Astrocyte (in vitro differentiated cells and primary cell): ENCODE measurements around the gene EEF2KMT. TPM values are rescaled to one million over a fixed set of nuclear protein-coding genes. Genes with fewer than 3 reads are reported as not detected.

Experiments
- DNase-seq: peaks from one replicate; pipeline ENCODE4 v3.0.0-alpha.2; 2010; ENCODE audit warnings: low read depth
- FAIRE-seq: peaks from 2 replicates; lab custom pipeline; 2011; peaks lifted over from hg19 to GRCh38; lab: Jason Lieb, UNC
- H2AFZ ChIP-seq: 2 replicates; pipeline ENCODE4 v1.6.0; 2012; ENCODE audit warnings: low read depth, low read length, inconsistent platforms
- H3K27ac ChIP-seq: 2 replicates; pipeline ENCODE4 v1.5.1; 2011; ENCODE audit warnings: low read depth, low read length, inconsistent platforms
- H3K27me3 ChIP-seq: 2 replicates; pipeline ENCODE4 v1.6.0; 2011; ENCODE audit warnings: low read length, inconsistent platforms; ENCODE audit not compliant: insufficient read depth
- H3K36me3 ChIP-seq: 2 replicates; pipeline ENCODE4 v1.5.1; 2011; ENCODE audit warnings: low read length, inconsistent platforms; ENCODE audit not compliant: insufficient read depth
- H3K4me1 ChIP-seq: 2 replicates; pipeline ENCODE4 v1.5.1; 2011; ENCODE audit warnings: low read length, inconsistent platforms; ENCODE audit not compliant: insufficient read depth
- H3K4me2 ChIP-seq: 2 replicates; pipeline ENCODE4 v1.6.0; 2012; ENCODE audit warnings: low read length, inconsistent platforms
- H3K4me3 ChIP-seq: 2 replicates; pipeline ENCODE4 v1.5.1; 2011; ENCODE audit warnings: low read depth, mild to moderate bottlenecking, low read length, inconsistent platforms; ENCODE audit not compliant: insufficient read depth
- H3K79me2 ChIP-seq: 2 replicates; pipeline ENCODE4 v1.6.0; 2012; ENCODE audit warnings: mild to moderate bottlenecking, low read length, inconsistent platforms; ENCODE audit not compliant: insufficient read depth
- H3K9ac ChIP-seq: 2 replicates; pipeline ENCODE4 v1.6.0; 2012; ENCODE audit warnings: mild to moderate bottlenecking, low read length, inconsistent platforms
- H3K9me3 ChIP-seq: 2 replicates; pipeline ENCODE4 v1.5.1; 2012; ENCODE audit warnings: low read depth, mild to moderate bottlenecking, low read length, inconsistent platforms; ENCODE audit not compliant: insufficient read depth
- H4K20me1 ChIP-seq: 2 replicates; pipeline ENCODE4 v1.6.0; 2012; ENCODE audit warnings: low read length, inconsistent platforms; ENCODE audit not compliant: insufficient read depth
- H3K27ac Mint-ChIP-seq: one replicate; pipeline ENCODE4 v1.8.0; 2021; ENCODE audit warnings: mild to moderate bottlenecking, mixed read lengths; ENCODE audit not compliant: unreplicated experiment
- H3K27me3 Mint-ChIP-seq: one replicate; pipeline ENCODE4 v1.8.0; 2021; ENCODE audit warnings: low read depth, mixed read lengths; ENCODE audit not compliant: unreplicated experiment
- H3K36me3 Mint-ChIP-seq: one replicate; pipeline ENCODE4 v1.8.0; 2021; ENCODE audit warnings: low read depth, mixed read lengths; ENCODE audit not compliant: unreplicated experiment
- H3K4me1 Mint-ChIP-seq: one replicate; pipeline ENCODE4 v1.8.0; 2021; ENCODE audit warnings: low read depth, mixed read lengths; ENCODE audit not compliant: unreplicated experiment
- H3K4me3 Mint-ChIP-seq: one replicate; pipeline ENCODE4 v1.8.0; 2021; ENCODE audit warnings: mild to moderate bottlenecking, moderate library complexity, mixed read lengths; ENCODE audit not compliant: unreplicated experiment
- H3K9me3 Mint-ChIP-seq: one replicate; pipeline ENCODE4 v1.8.0; 2021; ENCODE audit warnings: mild to moderate bottlenecking, mixed read lengths; ENCODE audit not compliant: unreplicated experiment
- EZH2 ChIP-seq: IDR thresholded peaks from 2 replicates; pipeline ENCODE4 v1.6.1; 2012; ENCODE audit warnings: mild to moderate bottlenecking, low read length, inconsistent platforms; ENCODE audit not compliant: insufficient read depth
- total RNA-seq: library from RNA; stranded (reverse); gene quantifications from 2 replicates; pipeline ENCODE4 v1.2.1, GENCODE V29; 2021
- TF ChIP-seq, protein P1 (sequence below): IDR thresholded peaks from 2 replicates; pipeline ENCODE4 v1.5.1; 2011; ENCODE audit warnings: low read depth, mild to moderate bottlenecking, inconsistent platforms, low read length, moderate library complexity; ENCODE audit not compliant: insufficient read depth

EEF2KMT gene
- total RNA-seq, 1 donor from 2014 or later, result 9.2 TPM

GRCh38 chr16:5042574-5043171 is 54.9 kb downstream of the EEF2KMT start:
- no peaks in the 10 kb centered on the region for H4K20me1 ChIP-seq
- Mint-ChIP-seq H3K36me3 (no peaks in the 10 kb centered on the region), H3K9me3 (no peaks in the 10 kb centered on the region), H3K27me3 (peaks cover 2% of the 10 kb centered on the region), H3K27ac (peak overlapping the region; percentile 84), H3K4me1 (peaks cover 21% of the 10 kb centered on the region), H3K4me3 (no peak overlapping the region)
- H3K9me3 ChIP-seq, result no peaks in the 10 kb centered on the region
- peak overlapping the region; percentile 65 for H3K4me2 ChIP-seq
- H3K9ac ChIP-seq, result peak overlapping the region; percentile 28
- H3K36me3 ChIP-seq, result no peaks in the 10 kb centered on the region
- peak; percentile 51 for DNase-seq
- H3K27ac ChIP-seq, result peak overlapping the region; percentile 22
- peaks cover 7% of the 10 kb centered on the region for H3K27me3 ChIP-seq
- H3K79me2 ChIP-seq, result no peaks in the 10 kb centered on the region
- H3K4me3 ChIP-seq, result no peak overlapping the region
- FAIRE-seq, result no peak
- TF ChIP-seq, protein P1, sequence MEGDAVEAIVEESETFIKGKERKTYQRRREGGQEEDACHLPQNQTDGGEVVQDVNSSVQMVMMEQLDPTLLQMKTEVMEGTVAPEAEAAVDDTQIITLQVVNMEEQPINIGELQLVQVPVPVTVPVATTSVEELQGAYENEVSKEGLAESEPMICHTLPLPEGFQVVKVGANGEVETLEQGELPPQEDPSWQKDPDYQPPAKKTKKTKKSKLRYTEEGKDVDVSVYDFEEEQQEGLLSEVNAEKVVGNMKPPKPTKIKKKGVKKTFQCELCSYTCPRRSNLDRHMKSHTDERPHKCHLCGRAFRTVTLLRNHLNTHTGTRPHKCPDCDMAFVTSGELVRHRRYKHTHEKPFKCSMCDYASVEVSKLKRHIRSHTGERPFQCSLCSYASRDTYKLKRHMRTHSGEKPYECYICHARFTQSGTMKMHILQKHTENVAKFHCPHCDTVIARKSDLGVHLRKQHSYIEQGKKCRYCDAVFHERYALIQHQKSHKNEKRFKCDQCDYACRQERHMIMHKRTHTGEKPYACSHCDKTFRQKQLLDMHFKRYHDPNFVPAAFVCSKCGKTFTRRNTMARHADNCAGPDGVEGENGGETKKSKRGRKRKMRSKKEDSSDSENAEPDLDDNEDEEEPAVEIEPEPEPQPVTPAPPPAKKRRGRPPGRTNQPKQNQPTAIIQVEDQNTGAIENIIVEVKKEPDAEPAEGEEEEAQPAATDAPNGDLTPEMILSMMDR, result no peak
- no peak for TF ChIP-seq EZH2
- H3K4me1 ChIP-seq, result peaks cover 21% of the 10 kb centered on the region
- no peak overlapping the region for H2AFZ ChIP-seq

GRCh38 chr16:5041600-5042133 is 55.9 kb downstream of the EEF2KMT start:
- Histone ChIP-seq H3K4me2 (peak overlapping the region; percentile 65), H3K9me3 (no peaks in the 10 kb centered on the region), H2AFZ (no peak overlapping the region), H3K27me3 (peaks cover 2% of the 10 kb centered on the region), H3K4me1 (peaks cover 21% of the 10 kb centered on the region), H3K27ac (peak overlapping the region; percentile 23), H3K36me3 (no peaks in the 10 kb centered on the region), H4K20me1 (no peaks in the 10 kb centered on the region), H3K9ac (no peak overlapping the region), H3K79me2 (no peaks in the 10 kb centered on the region), H3K4me3 (no peak overlapping the region)
- TF ChIP-seq EZH2, result no peak
- TF ChIP-seq, protein P1, result no peak
- DNase-seq (peak; percentile 91), FAIRE-seq (no peak)
- Mint-ChIP-seq H3K36me3 (no peaks in the 10 kb centered on the region), H3K4me1 (peaks cover 21% of the 10 kb centered on the region), H3K4me3 (peak overlapping the region; percentile 20), H3K27me3 (peaks cover 1% of the 10 kb centered on the region), H3K9me3 (no peaks in the 10 kb centered on the region), H3K27ac (peak overlapping the region; percentile 84)

GRCh38 chr16:5040451-5040850 is 57.1 kb downstream of the EEF2KMT start:
- FAIRE-seq, result no peak
- peak overlapping the region; percentile 81 for H3K27ac Mint-ChIP-seq
- H4K20me1 ChIP-seq, result no peaks in the 10 kb centered on the region
- H3K4me3 Mint-ChIP-seq, result no peak overlapping the region
- no peak overlapping the region for H3K4me3 ChIP-seq
- no peaks in the 10 kb centered on the region for H3K36me3 Mint-ChIP-seq
- no peaks in the 10 kb centered on the region for H3K36me3 ChIP-seq
- H3K79me2 ChIP-seq, result no peaks in the 10 kb centered on the region
- no peak overlapping the region for H2AFZ ChIP-seq
- H3K4me2 ChIP-seq, result no peak overlapping the region
- no peak overlapping the region for H3K27ac ChIP-seq
- H3K9ac ChIP-seq, result no peak overlapping the region
- no peak for TF ChIP-seq EZH2
- TF ChIP-seq, protein P1, result no peak
- H3K4me1 Mint-ChIP-seq, result peaks cover 23% of the 10 kb centered on the region
- H3K4me1 ChIP-seq, result peaks cover 26% of the 10 kb centered on the region
- DNase-seq, result no peak
- no peaks in the 10 kb centered on the region for H3K9me3 Mint-ChIP-seq
- H3K27me3 ChIP-seq, result no peaks in the 10 kb centered on the region
- no peaks in the 10 kb centered on the region for H3K27me3 Mint-ChIP-seq
- H3K9me3 ChIP-seq, result no peaks in the 10 kb centered on the region
